HG02642 (cell line): ENCODE data around the gene BARX2.
A peak's percentile ranks its signal among the peaks of the same experiment; 100 is the strongest.

Source experiments
- ATAC-seq: cut with Tn5 transposase; IDR thresholded peaks from one replicate; pipeline ENCODE4 v1.9.1; 2021; ENCODE audit warnings: mild to moderate bottlenecking; ENCODE audit not compliant: unreplicated experiment, poor library complexity

Gene BARX2

DNA sequence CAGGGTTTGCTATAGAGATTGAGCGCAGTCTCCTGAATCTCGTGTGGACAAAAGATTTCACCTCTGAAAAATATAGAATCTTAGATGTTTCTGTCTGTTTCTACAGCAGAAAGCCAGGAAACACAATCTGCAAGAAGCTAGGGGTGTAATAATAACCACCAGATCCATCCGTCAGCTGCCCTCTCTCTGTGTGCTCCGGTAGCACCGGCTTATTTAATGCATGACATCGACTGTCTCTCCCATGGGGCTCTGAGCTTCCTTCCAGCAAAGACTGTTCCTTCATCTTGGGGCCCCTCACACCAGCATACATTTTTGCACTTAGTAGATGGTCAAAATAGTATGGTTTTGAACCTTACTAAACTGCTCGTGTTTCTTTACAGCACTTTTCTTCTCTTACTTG, 20.2 kb downstream of the BARX2 start:
- ATAC-seq: no peak

DNA sequence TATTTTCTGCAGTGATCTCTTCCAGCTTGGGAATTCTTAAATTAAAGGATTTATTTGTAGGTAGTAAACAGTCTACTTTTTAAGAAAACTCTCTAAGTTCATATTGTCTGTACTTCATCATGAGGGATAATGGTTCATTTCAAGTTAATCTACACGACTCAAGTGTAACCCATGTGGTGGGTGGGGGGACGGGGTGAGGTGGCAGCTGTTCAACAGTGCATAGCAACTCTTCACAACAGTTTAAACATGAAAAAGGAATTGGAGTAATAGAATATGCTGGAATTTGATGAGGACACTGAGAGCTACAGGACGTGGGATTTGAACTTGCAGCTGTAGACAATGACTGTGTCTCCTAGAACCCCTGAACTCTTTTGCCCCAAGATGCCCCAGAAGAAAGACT, 20.8 kb downstream of the BARX2 start:
- no peak for ATAC-seq

DNA sequence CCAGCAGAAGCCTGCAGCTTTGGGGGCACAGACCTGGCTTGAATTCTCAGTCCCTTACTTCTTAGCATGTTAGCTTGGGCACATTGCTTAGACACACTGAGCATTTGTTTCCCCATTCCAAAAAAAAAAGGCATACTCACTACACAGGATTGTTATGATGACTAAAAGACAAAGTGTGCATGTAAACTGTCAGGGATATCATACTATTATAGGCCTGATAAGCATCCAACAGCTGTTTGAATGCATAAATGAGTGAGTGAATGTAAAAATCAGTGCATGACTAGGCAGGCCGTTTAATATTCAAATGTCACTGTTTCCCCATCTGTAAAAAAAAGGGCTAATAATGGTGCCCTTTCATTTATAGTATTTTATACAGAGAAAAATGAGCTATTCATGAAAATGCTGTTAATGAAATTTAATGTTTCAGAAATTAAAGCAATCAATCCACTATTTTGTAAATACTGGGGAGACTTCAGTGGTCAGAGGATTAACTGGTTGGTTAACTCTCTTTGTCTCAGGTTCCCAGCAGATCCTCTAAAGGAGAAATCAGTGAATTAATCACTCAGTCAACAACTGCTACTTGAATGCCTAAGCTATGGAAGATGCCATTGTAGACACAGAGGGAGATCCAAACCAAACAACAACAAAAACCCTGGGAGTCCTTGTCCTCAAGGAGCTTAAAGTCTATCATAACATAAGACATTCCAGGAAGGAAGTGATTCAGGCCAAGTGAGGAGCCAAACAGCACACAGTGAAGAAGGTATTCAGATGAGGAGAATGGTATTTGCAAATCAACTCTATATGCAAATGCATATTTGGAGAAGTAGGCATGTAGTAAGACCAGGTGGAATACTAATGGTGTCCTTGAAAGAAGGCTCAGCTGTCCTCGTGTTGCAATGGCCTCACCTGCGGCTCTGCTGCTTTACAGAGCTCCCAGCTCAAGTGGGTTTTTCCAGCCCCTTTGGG, 26.8 kb downstream of the BARX2 start:
- ATAC-seq: no peak

DNA sequence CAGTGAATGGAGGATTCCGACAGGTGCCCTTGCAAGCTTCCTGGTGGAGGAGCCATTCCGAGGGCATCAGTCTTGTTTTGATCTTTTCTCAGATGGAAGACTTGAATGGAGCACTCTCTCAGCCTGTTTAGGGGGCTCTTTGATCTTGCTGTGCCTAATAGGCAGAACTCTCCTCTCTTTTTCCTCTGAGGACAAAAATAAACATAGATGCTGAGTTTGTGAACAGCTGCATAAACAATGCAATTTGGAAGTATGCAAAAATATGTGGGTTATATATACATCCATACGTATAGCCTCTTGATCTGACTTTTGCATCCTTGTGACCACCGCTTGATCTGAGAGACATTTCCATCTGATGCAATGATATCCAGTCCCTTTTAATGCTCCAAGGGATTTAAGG, 29.1 kb downstream of the BARX2 start:
- no peak for ATAC-seq

DNA sequence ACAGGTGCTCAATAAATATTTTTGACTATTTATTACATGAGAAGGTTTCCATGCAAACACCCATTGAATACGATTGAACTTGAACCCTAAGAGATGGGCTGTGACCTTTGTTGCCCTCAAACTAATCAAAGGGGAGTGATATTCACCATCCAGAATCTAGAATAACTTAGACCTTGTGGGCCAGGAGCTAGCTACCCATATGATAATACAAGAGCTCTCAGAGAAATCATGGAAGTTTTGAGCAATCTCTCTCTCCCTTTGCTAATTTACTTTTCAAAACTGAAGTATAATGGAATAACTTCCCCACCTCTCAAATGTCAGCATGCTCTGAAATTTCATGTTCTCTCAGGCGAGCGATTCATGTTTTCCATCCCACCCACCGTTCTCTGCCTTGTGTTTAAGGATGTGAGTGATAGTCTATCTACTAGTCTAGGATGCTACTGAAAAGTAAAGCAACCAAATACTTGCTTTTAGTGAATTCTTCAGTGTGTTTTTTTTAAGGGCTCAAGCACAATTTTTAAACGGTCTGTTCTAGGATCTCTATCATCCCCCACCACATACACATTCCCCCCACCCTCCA, 33.3 kb downstream of the BARX2 start:
- ATAC-seq: no peak

DNA sequence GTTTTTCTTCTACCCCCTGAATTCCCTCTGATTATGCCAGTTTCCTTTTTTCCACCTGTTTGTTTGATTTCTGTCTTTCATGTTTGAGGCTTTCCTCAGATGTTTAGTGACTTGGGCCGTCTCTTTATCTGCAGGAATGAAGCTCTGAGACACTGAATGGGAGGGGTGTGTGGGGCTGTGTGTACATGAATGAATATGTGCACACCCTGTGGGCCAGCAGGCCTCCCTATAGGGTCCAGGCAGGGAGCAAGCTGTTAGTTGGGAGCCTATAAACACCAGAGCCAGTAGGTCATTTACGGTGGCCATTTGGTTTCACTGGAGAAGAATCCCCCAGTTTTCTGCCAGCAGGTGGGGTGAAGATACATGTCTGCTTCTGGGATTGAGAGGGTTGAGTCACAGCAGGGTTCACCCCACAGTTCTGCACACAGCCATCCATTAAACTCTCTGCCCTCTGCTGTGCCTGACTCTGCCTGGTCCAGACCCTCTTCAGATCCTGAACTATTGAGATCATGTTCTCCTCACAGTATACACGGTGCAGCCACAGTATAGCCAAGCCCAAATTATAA, 34.8 kb downstream of the BARX2 start:
- ATAC-seq: no peak

DNA sequence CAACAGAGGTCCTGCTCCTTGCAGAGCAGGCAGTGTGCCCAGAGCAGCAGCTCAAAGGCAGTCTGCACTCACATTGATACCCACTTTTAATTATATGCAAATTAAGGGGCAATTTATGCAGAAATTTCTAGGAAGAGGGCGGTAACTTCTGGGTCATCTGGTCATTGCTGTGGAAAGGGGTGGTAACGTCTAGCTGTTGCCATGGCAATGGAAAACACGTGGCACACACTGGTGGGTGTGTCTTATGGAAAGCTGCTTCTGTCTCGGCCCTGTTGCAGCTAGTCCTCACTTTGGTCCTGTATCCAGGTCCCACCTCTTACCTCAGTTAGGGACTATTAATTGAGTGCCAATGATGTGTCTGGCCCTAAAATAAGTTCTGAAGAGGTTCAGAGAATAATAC, 36.8 kb downstream of the BARX2 start:
- ATAC-seq: no peak

DNA sequence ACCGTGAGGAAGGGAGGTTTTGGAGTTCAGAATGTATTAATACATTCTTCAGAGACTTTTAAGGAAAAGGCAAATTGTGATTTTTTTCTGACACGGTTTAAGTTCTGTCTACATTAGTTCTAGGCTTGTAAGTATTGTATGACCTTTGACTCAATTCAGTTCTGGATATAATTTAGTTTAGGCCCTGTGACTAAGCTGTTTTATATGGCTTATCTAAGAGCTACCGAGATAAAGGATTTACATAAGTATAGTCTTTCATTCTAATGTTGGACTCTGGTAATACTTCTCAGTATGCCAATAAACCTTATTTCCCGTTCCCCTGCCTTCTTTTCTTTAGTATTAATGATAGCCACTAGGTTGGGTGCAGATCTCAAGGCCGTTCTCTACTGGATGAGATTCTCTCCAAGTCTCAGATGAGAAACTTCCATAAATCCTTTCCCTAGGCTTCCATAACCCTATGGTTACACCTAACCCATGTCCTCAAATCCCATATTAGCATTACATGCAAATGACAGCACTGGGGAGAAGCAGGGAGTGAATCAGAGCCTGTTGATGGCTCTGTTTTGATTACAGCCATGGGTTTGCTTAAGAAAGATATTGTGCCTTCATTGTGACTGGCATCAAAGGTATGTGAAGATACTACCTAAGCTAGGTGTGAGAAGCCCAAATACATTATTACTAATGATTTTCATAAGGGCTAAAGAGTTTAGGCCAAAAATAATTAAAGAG, 38.7 kb downstream of the BARX2 start:
- ATAC-seq: no peak

DNA sequence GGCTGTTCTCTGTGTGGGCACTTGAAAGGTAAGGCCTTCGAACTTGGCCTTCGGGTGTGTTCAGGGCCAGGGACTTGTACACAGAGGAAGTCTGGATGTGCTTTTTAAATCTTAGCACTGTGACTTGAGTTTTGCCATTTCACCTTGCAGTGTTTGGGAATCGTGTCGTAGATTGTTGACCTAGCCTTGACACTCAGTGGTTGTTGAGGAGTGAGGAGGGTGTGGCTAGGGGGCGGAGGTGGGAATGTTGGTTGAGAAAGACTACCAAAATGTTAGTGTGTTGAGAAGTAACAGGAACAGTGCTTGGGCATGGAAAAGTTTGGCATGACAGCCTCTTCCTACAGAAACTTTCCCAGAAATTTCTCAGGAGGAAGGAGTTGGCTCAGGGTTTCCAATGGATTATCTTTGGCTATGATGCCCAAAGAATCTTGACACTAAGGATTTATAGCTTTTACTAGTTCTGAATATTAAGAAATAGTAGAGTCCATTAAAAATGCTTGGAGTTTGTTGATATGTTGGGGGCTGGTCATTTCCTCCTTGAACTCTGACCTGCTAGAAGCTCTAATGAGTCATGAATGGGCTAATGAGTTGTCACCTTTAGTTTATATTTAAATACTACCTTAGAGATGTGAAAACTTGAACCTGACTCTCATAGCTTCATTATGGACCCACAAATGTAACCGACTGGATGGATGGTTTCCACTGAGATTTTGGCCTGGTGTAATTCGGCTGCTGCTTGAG, 40.6 kb downstream of the BARX2 start:
- no peak for ATAC-seq

DNA sequence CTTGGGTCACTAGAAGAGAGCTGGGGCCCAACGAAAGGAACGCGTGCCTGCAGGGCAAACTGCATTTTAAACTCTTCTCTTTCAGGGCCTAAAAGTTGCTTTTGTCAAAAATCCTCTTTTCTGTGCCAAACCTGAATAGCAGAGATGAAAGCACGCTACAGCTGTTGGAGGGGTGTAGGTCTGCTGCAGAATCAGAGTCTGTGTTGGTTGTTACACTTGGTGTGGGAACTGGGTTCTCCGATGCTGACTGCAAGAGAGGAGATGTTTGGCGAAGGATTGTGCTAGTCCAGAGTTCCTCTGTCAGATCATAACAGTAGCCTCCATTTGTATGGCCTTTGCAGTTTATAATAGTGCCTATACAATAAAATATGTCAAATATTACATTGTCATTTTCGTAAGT, 41.8 kb downstream of the BARX2 start:
- no peak for ATAC-seq

DNA sequence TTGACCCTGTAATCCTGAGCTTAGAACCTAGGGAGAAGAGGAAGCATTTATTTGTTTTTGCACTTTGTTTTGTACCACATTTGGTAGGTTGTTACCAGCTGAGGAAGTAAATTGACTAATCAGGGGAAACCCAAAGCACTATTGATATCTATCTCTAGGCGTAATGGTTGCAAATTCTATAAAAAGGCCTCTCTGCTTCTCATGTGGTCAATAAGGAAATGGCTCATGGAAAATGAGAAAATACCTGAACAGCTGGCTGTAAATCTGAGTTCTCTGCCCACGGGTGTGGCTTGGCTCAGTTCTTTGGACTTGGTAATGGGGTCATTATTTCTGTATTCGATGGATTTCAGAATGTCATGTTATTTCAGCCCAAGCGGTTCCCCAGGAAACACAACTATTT, 42.4 kb downstream of the BARX2 start:
- peak; percentile 74 for ATAC-seq

DNA sequence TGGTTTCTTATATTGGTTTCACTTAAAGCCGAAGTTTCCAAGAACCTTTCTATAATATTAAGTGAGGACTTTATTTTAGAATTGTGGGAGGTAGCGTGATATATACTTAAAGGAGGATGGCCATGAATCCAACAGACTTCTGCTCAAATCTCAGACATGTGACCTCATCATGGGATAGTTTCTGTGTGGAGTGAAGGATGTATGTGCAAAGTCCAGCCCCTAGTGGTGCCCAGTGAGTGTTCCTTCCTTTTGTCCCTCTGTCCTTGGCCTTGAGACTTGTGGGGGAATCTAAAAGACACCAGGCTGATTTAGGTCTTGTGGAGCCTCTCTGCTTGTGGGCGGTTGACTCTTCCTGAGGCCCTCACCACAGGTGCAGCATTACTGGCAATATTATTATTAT, 43.7 kb downstream of the BARX2 start:
- ATAC-seq: no peak

DNA sequence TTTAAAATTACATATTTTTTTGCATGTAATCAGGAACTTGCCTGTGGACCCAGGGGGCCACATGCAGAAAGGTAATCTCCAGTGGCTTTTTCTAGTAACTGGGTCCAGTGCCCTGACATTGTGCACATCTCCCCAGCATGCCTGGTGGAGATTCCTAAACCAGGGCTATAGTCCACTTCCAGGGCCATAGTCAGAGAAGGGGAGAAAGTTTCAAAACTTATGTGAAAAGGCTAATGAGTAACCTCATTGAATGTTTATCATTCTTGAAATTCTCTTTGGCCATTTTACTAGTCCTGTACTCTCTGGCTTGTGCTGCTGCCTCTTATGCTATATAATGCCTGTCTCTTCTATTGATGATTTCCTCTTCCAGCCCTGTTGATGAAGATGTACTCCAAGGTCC, 47.8 kb downstream of the BARX2 start:
- ATAC-seq: no peak

DNA sequence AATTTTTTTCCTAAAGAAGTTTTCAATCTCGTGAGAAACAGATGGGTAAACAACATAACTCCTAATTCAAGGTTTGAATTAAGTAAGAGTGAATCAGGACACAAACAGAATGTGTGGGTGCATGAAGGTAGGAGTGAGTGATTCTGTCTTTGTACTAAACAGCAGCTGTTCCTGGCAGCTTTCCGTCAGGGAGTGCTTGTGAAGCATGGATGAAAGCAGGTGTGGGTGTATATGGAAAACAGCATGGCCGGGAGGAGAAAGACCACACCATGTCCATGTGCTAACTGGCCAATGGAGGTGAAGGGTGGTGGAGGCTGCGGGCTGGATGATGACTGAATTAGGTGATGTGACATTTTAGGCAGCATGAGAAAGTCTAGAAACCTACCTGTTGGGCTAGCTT, 49.6 kb downstream of the BARX2 start:
- ATAC-seq: no peak

DNA sequence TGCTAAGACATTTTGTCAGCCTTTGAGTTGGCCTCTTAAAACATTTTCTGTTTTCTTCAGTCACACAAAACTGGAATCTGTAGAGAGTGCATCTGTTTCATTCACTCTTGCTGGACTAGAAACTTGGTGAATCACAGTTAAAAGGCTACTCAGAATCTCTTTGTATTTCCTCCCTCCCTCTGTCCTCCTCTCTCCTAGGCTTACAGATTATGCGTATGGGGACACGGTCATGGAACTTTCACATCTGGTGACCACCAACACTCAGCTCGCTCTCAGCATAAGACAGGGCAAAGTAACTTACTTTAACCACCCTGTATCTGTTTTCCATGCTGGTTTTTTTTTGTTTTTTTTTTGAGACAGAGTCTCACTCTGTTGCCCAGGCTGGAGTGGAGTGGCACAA, 50.4 kb downstream of the BARX2 start:
- no peak for ATAC-seq

DNA sequence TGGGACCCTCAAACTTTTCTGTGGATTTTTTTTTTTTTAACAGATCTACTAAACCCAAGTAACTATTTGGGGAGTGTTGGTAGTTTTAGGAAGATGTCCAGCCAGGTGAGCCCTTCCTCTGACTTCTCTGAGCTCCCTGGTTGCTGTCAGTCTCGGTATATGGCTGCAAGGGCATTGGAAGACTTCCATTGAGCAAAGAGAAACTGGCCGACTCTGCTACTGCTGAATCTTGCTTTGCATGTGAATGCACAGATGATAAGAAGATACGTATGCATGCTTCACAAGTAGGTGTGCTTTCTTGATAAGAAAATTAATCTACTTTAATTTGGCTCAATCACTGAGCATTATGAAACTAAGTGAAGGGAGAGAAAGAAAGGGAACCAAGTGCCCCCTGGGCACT, 51.1 kb downstream of the BARX2 start:
- ATAC-seq: no peak

DNA sequence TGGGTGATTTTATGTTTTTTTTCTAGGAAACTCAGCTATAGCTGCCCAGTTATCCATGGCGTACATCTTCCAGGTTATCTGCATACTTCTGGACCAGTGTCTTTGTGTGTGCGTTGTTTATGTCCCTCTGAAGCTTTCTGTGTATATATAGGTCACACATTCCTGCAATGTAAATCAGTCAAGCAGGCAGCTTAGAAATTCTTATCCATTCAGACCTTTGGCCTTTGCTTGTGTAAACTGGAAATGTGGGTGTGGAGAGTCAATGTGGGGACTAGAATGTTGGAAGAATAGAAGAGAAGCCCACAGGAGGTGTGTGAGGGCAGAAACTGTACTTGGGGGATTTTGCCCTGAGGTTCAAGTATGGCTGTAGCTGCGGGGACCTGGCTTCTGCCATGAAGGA, 51.7 kb downstream of the BARX2 start:
- no peak for ATAC-seq

DNA sequence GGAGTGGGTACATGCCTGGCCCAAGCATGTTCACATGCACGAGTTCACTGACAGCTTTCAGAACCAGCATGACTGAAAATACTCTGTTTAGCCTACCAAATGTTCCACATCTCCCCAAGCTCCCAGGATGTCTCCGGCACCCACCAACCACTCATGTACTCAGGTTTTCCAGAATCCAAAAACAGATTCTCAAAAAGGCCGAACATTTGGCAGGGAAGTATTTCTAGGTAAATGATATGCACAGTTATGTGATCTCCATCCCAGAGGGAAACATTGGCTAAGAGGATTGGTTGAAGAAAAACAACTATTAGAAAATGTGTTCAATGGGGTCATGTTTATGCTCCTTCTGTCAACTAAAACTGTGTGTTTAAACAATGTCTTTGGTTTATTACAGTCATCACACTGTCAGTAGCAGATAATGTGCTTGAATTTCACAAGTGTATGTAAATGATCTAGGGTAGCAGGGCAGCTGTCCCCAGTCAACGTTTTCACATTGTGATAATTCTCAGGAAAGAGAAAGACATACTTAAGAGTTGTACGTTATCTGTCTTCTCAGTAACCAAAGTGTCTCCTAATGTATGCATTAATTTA, 52.3 kb downstream of the BARX2 start:
- no peak for ATAC-seq

DNA sequence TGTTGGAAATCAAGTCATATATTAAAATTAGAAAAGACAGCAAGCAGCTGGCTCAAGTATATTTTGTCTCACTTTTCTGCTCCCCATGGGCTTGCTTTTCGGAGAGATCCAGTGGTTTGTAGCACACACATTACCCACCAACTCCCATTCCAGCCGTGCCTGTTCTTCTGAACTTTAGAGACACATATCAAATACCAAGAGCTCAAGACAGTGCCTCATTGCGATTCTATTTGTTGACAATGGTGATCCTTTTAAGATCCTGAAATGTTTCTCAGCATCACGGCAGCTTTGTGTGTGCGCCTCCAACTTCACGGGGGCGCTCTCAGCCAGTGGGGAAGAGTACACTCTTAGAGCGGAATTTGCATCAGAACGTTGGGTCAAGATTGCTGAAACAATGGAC, 52.9 kb downstream of the BARX2 start:
- no peak for ATAC-seq
